ENCODE data around the gene VIM.
A peak's percentile ranks its signal among the peaks of the same experiment; 100 is the strongest.

The VIM gene

DNA sequence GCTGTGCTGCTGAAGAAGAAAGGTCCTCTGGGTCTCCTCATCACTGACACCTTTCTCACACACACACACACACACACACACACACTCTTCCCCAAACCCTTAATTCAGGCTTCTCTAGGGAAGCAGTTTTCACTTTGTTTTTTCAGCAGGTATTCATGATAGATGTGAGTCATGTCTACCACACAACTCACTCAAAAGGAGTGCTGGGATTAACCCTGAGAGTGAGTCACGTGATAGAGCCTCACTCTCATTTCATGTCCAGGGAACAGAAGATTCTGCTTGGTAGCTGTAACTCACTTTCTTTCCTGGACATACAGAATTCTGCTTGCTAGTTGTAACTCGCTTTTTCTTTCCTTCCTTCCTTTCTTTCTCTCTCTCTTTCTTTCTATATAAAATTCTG lies 45.4 kb downstream of the VIM start:
- ATAC-seq (peak; percentile 89), DNase-seq (no peak)
- Mint-ChIP-seq H3K27me3 (peaks cover 8% of the 10 kb centered on the region), H3K9me3 (peaks cover 5% of the 10 kb centered on the region), H3K36me3 (ENCODE audit: low read depth) (no peaks in the 10 kb centered on the region), H3K4me1 (peaks cover 3% of the 10 kb centered on the region), H3K27ac (no peak overlapping the region), H3K4me3 (no peak overlapping the region)

DNA sequence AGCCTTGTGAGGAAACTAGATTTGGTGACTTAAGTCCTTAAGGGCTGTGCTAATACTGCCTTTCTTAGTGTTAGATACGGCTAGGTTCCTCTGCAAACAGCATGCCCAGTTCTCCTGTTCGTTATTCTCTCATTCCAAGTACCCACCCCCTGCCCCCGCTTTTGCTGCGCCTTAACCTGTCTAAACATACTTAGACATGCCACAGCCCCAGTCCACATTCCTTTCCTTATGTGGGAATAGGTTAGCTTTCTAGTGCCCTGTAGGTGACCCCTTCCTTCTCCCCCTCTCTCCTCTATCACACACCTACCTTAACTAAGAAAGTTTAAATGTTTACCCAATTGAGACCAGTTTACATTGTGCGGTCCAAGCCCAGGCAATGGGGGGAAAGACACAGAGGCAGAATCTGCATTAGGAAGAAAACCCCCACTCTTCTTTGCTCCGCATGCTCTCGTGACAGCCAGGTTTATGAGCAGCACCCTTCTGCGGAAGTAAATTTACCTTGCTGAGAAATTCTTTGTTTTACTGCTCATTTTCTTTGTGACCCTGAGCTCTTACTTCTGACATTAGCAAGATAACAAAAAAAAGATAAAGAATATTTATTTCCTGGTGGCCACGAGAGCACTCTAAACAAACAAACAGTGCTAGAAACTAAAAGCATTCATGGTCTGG lies 48.8 kb downstream of the VIM start:
- H3K27ac Mint-ChIP-seq, result no peak overlapping the region
- ATAC-seq, result no peak
- peaks cover 4% of the 10 kb centered on the region for H3K27me3 Mint-ChIP-seq
- H3K36me3 Mint-ChIP-seq (ENCODE audit: low read depth), result no peaks in the 10 kb centered on the region
- H3K9me3 Mint-ChIP-seq, result peaks cover 20% of the 10 kb centered on the region
- DNase-seq, result no peak
- H3K4me1 Mint-ChIP-seq, result peaks cover 3% of the 10 kb centered on the region
- no peak overlapping the region for H3K4me3 Mint-ChIP-seq

DNA sequence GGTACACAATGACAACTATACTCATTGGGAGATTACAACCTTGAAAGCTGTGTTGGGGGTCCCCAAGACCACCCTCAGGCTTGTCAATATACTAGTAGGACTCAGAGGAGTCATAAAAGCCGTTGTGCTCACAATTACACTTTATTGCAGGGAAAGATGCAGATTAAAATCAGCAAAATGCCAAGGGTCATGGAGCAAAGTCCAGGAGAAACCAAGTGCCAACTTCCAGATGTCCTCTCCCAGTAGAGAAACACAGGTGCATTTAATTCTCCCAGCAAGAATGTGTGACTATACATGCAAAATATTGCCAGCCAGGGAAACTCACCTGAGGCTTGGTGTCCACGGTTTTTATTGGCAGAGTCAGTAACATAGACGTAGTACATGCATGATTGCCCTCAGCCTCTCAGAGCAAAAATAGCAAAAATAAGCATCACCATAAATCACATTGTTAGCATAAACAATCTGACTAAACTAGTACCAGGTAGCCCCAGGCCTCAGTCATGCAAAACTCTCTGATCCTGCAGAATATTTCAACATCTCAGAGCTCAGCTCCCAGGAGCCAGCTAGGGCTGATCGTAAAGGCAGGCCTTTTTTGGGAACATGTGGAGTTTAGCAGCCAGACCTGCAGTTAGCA lies 50.7 kb downstream of the VIM start:
- H3K27ac Mint-ChIP-seq, result no peak overlapping the region
- H3K36me3 Mint-ChIP-seq (ENCODE audit: low read depth), result no peaks in the 10 kb centered on the region
- no peak for DNase-seq
- H3K4me1 Mint-ChIP-seq, result peaks cover 3% of the 10 kb centered on the region
- H3K9me3 Mint-ChIP-seq, result peaks cover 31% of the 10 kb centered on the region
- H3K4me3 Mint-ChIP-seq, result no peak overlapping the region
- peaks cover 5% of the 10 kb centered on the region for H3K27me3 Mint-ChIP-seq
- ATAC-seq, result no peak

DNA sequence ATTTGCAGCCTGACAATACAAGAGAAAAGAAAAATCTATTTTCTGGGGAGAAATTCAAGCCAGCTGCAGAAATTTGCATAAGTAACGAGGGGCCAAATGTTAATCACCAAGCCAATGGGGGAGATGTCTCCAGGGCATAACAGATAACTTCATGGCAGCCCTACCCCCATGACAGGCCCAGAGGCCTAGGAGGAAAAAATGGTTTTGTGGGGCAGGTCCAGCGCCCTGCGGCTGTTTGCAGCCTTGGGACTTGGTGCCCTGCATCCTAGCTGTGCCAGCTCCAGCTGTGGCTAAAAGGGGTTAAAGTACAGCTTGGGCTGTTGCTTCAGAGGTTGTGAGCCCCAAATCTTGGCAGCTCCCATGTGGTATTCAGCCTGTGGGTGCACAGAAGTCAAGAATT lies 54.3 kb downstream of the VIM start:
- H3K4me1 Mint-ChIP-seq, result no peaks in the 10 kb centered on the region
- H3K27me3 Mint-ChIP-seq, result peaks cover 3% of the 10 kb centered on the region
- ATAC-seq, result no peak
- peaks cover 32% of the 10 kb centered on the region for H3K9me3 Mint-ChIP-seq
- H3K4me3 Mint-ChIP-seq, result no peak overlapping the region
- DNase-seq, result no peak
- no peak overlapping the region for H3K27ac Mint-ChIP-seq
- H3K36me3 Mint-ChIP-seq (ENCODE audit: low read depth), result no peaks in the 10 kb centered on the region

DNA sequence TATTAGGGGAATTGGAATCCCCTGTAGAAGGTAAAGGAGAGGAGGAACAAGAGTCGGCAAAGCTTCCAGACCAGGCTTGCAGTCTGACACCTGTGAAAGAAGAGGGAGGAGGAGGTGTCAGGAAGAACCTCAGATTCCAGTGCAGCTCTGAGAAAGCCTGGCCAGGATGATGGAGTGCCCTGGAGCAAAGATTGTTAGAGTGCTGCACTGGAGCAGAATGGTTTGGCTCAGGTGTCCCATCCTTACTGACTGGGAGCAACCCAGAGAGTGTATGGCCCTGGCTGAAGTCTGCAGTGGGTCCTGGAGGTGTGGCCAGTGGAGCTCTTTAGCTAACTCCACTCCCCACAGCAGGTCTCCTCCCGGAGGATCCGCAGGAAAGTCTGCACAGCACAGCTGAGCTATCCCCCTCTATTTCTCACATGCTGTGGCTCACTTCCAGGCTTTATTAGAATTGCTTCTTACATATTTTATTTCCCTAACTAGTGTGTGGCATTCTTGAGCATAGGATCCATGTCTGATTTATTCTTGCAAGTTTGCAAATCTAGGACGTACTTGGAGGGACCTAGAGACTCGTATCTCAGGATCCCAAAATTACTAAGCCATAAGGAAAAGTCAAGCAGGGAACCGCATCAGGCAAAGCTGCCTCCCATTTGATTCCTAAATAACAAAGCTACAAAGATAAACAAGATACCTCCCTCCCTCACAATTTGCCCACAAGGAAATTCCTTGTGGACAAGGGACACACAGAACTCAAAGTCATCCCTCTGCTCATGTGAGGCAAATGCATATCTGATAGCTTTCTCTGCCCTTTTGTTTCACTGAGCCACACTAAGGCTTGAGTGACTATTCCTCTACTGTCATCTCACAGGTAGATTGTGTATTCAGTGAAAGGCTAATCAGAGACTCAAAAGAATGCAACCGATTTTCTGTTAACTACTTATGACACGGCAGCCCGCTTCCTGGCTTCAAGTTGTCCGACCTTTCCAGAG lies 58.8 kb downstream of the VIM start:
- Mint-ChIP-seq H3K4me3 (no peak overlapping the region), H3K27me3 (peaks cover 7% of the 10 kb centered on the region), H3K36me3 (ENCODE audit: low read depth) (no peaks in the 10 kb centered on the region), H3K27ac (no peak overlapping the region), H3K4me1 (peaks cover 11% of the 10 kb centered on the region), H3K9me3 (peaks cover 12% of the 10 kb centered on the region)
- DNase-seq (no peak), ATAC-seq (no peak)
